ENCODE measurements around the gene PRDM16.

The PRDM16 gene

DNA sequence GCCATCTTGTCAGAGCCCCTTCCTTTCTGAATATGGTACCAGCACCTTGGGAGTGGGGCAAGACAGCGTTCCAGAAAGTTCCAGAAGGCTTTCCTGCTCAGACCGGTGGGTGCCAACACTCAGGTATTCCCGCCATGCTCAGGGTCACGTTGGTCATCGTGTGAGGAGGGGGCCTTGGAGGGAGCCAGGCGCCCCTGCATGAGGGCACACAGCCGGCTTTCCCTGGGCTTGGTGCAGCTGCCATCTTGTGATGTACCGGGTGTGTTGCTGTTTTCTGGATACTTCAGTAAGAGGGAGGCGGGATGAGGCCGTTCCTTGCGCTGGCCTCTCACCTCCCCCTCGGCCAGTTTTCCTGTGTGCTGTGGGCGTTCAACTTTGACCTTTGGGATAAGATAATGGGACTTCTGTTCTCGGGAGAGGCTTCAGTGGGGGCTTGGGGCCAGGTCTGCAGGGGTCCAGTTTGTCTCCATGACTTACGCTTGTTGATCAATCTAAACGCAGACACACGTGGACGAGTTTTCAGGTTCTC is 69.7 kb downstream of the PRDM16 start:
- TF ChIP-seq, protein P1, sequence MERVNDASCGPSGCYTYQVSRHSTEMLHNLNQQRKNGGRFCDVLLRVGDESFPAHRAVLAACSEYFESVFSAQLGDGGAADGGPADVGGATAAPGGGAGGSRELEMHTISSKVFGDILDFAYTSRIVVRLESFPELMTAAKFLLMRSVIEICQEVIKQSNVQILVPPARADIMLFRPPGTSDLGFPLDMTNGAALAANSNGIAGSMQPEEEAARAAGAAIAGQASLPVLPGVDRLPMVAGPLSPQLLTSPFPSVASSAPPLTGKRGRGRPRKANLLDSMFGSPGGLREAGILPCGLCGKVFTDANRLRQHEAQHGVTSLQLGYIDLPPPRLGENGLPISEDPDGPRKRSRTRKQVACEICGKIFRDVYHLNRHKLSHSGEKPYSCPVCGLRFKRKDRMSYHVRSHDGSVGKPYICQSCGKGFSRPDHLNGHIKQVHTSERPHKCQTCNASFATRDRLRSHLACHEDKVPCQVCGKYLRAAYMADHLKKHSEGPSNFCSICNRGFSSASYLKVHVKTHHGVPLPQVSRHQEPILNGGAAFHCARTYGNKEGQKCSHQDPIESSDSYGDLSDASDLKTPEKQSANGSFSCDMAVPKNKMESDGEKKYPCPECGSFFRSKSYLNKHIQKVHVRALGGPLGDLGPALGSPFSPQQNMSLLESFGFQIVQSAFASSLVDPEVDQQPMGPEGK (CRISPR knock-in tag; IDR thresholded peaks at IDR 0.05; ENCODE audit: borderline replicate concordance) = no peak
- no peak for TF ChIP-seq GLIS3 (CRISPR knock-in tag; IDR thresholded peaks at IDR 0.05)
- TF ChIP-seq ZNF565 (CRISPR knock-in tag; conservative IDR thresholded peaks at IDR 0.05; ENCODE audit: low read depth) = no peak
- no peak for TF ChIP-seq ZNF70 (CRISPR knock-in tag; IDR thresholded peaks at IDR 0.05)
- TF ChIP-seq, protein P2, sequence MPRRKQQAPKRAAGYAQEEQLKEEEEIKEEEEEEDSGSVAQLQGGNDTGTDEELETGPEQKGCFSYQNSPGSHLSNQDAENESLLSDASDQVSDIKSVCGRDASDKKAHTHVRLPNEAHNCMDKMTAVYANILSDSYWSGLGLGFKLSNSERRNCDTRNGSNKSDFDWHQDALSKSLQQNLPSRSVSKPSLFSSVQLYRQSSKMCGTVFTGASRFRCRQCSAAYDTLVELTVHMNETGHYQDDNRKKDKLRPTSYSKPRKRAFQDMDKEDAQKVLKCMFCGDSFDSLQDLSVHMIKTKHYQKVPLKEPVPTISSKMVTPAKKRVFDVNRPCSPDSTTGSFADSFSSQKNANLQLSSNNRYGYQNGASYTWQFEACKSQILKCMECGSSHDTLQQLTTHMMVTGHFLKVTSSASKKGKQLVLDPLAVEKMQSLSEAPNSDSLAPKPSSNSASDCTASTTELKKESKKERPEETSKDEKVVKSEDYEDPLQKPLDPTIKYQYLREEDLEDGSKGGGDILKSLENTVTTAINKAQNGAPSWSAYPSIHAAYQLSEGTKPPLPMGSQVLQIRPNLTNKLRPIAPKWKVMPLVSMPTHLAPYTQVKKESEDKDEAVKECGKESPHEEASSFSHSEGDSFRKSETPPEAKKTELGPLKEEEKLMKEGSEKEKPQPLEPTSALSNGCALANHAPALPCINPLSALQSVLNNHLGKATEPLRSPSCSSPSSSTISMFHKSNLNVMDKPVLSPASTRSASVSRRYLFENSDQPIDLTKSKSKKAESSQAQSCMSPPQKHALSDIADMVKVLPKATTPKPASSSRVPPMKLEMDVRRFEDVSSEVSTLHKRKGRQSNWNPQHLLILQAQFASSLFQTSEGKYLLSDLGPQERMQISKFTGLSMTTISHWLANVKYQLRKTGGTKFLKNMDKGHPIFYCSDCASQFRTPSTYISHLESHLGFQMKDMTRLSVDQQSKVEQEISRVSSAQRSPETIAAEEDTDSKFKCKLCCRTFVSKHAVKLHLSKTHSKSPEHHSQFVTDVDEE (CRISPR knock-in tag; IDR thresholded peaks at IDR 0.05) = no peak
- TF ChIP-seq BACH2 (CRISPR knock-in tag; IDR thresholded peaks at IDR 0.05; ENCODE audit: borderline replicate concordance) = no peak
- no peak for TF ChIP-seq ZC3H10 (CRISPR knock-in tag; IDR thresholded peaks at IDR 0.05)
- TF ChIP-seq ZFP30 (CRISPR knock-in tag; IDR thresholded peaks at IDR 0.05) = no peak
- TF ChIP-seq TCF4 (CRISPR knock-in tag; IDR thresholded peaks at IDR 0.05; ENCODE audit: borderline replicate concordance) = no peak
- TF ChIP-seq ZNF8 (CRISPR knock-in tag; IDR thresholded peaks at IDR 0.05) = no peak
- no peak for ATAC-seq

DNA sequence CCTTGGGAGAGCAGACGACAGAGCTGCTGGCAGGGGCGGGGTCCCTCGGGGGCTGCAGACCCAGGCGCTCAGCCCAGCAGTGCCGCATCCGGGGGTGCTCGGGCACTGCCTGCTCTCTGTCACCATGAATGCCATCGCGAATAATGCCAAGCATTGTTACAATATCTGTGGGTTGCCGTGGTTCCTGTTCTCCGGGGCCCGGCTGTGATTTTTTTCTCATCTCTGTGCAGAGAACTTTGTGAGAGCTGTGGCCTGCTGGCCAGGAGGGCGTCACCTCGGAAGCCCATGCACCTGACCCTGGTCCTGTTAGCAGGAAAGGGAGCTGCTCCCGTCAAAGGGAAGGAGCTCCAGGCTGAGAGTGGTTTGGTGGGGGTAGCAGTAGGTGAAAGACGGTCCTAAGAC is 70.4 kb downstream of the PRDM16 start:
- ATAC-seq = no peak
- TF ChIP-seq ZNF565 (CRISPR knock-in tag; conservative IDR thresholded peaks at IDR 0.05; ENCODE audit: low read depth) (no peak), OSR1 (CRISPR knock-in tag; IDR thresholded peaks at IDR 0.05) (no peak), BACH2 (CRISPR knock-in tag; IDR thresholded peaks at IDR 0.05; ENCODE audit: borderline replicate concordance) (no peak), PPARA (CRISPR knock-in tag; IDR thresholded peaks at IDR 0.05; ENCODE audit: borderline replicate concordance) (no peak)
- TF ChIP-seq, protein P2 (CRISPR knock-in tag; IDR thresholded peaks at IDR 0.05) = no peak

- no peak for ATAC-seq
- TF ChIP-seq ESRRG (CRISPR knock-in tag; IDR thresholded peaks at IDR 0.05) (no peak), GLIS3 (CRISPR knock-in tag; IDR thresholded peaks at IDR 0.05) (no peak), PPARA (CRISPR knock-in tag; IDR thresholded peaks at IDR 0.05; ENCODE audit: borderline replicate concordance) (no peak), OSR1 (CRISPR knock-in tag; IDR thresholded peaks at IDR 0.05) (no peak), ZNF70 (CRISPR knock-in tag; IDR thresholded peaks at IDR 0.05) (no peak), POU6F1 (CRISPR knock-in tag; IDR thresholded peaks at IDR 0.05; ENCODE audit: borderline replicate concordance, low read depth) (no peak), CSRNP3 (CRISPR knock-in tag; IDR thresholded peaks at IDR 0.05) (no peak), ZNF565 (CRISPR knock-in tag; conservative IDR thresholded peaks at IDR 0.05; ENCODE audit: low read depth) (no peak), ISL1 (CRISPR knock-in tag; IDR thresholded peaks at IDR 0.05) (no peak), TOX (CRISPR knock-in tag; IDR thresholded peaks at IDR 0.05; ENCODE audit: borderline replicate concordance) (no peak), ZFP30 (CRISPR knock-in tag; IDR thresholded peaks at IDR 0.05) (no peak), TCF4 (CRISPR knock-in tag; IDR thresholded peaks at IDR 0.05; ENCODE audit: borderline replicate concordance) (no peak), BACH2 (CRISPR knock-in tag; IDR thresholded peaks at IDR 0.05; ENCODE audit: borderline replicate concordance) (no peak)
- TF ChIP-seq, protein P2 (CRISPR knock-in tag; IDR thresholded peaks at IDR 0.05) = no peak
- TF ChIP-seq, protein P1 (CRISPR knock-in tag; IDR thresholded peaks at IDR 0.05; ENCODE audit: borderline replicate concordance) = no peak
These were observed 70.9 kb downstream of the PRDM16 start for GRCh38 chr1:3139871-3140361.
